Measurements from ENCODE around the gene TMC6. TPM values are rescaled to one million over a fixed set of nuclear protein-coding genes. Genes with fewer than 3 reads are reported as not detected.
A peak's percentile ranks its signal among the peaks of the same experiment; 100 is the strongest.

The TMC6 gene
- total and polyA plus RNA-seq, 2 of the 13 experiments (the other 11 are each of a cell fraction or from before 2014, with no cell fraction given): 48.4 to 99.1 TPM

- TF ChIP-seq KDM6A (CRISPR knock-in tag; IDR thresholded peaks at IDR 0.05; ENCODE audit: low read depth) (peak; percentile 82), ZNF326 (CRISPR knock-in tag; IDR thresholded peaks at IDR 0.05; ENCODE audit: borderline replicate concordance) (no peak), ZBED4 (CRISPR knock-in tag; IDR thresholded peaks at IDR 0.05; ENCODE audit: borderline replicate concordance) (no peak; the same call in 1 of the 2 replicates), ZBTB2 (CRISPR knock-in tag; IDR thresholded peaks at IDR 0.05; ENCODE audit: low read depth) (no peak), FOXP4 (CRISPR knock-in tag; IDR thresholded peaks at IDR 0.05) (peak; percentile 70), TEAD3 (CRISPR knock-in tag; optimal IDR thresholded peaks at IDR 0.05; ENCODE audit: borderline replicate concordance) (peak; percentile 96), TFE3 (CRISPR knock-in tag; IDR thresholded peaks at IDR 0.05) (0 out of 2 replicates have a peak, but pooled peaks have one; percentile 16), SOX6 (IDR thresholded peaks at IDR 0.05) (no peak), SOX6 (CRISPR knock-in tag; IDR thresholded peaks at IDR 0.05) (peak; percentile 73), BRF2 (CRISPR knock-in tag; IDR thresholded peaks at IDR 0.05) (no peak), ZNF253 (CRISPR knock-in tag; IDR thresholded peaks at IDR 0.05; ENCODE audit: borderline replicate concordance) (no peak), ZNF687 (CRISPR knock-in tag; IDR thresholded peaks at IDR 0.05) (no peak), ZFP82 (CRISPR knock-in tag; IDR thresholded peaks at IDR 0.05; ENCODE audit: borderline replicate concordance) (no peak), SMC3 (IDR thresholded peaks at IDR 0.05; ENCODE audit: low read length) (peak; percentile 27; the same call in 1 of the 2 replicates), ZNF772 (CRISPR knock-in tag; IDR thresholded peaks at IDR 0.05) (no peak)
These were observed 31.1 kb upstream of the TMC6 start (continued) for GRCh38 chr17:78159575-78160158.

Measured in HepG2 (cell line).